Endothelial cell (in vitro differentiated cells): ENCODE data around the gene ADGB. TPM values are rescaled to one million over a fixed set of nuclear protein-coding genes. Genes with fewer than 3 reads are reported as not detected.

Experiments
- DNase-seq: peaks from one replicate; pipeline ENCODE4 v3.0.0; 2021; ENCODE audit warnings: low spot score
- H3K27ac Mint-ChIP-seq: one replicate; pipeline ENCODE4 v1.8.0; 2021; ENCODE audit warnings: mixed read lengths, inconsistent platforms; ENCODE audit not compliant: unreplicated experiment
- H3K27me3 Mint-ChIP-seq: one replicate; pipeline ENCODE4 v1.8.0; 2021; ENCODE audit warnings: mild to moderate bottlenecking, moderate library complexity, mixed read lengths, inconsistent platforms; ENCODE audit not compliant: unreplicated experiment
- H3K36me3 Mint-ChIP-seq: one replicate; pipeline ENCODE4 v1.8.0; 2021; ENCODE audit warnings: mild to moderate bottlenecking, low read depth, mixed read lengths, inconsistent platforms; ENCODE audit not compliant: unreplicated experiment
- H3K4me1 Mint-ChIP-seq: one replicate; pipeline ENCODE4 v1.8.0; 2021; ENCODE audit warnings: mild to moderate bottlenecking, mixed read lengths, inconsistent platforms; ENCODE audit not compliant: unreplicated experiment
- H3K4me3 Mint-ChIP-seq: one replicate; pipeline ENCODE4 v1.8.0; 2021; ENCODE audit warnings: mild to moderate bottlenecking, mixed read lengths, inconsistent platforms; ENCODE audit not compliant: unreplicated experiment
- H3K9me3 Mint-ChIP-seq: one replicate; pipeline ENCODE4 v1.8.0; 2021; ENCODE audit warnings: mixed read lengths, inconsistent platforms; ENCODE audit not compliant: unreplicated experiment
- total RNA-seq: library from RNA; stranded (reverse); fragmentation: NEBNext Ultra II Directional; extraction: Animal tissue kit (Norgen Biotek cat#: 25700); gene quantifications from one replicate; pipeline ENCODE4 v1.2.1, GENCODE V29; 2021; ENCODE audit not compliant: unreplicated experiment
- TF ChIP-seq, protein P1 (sequence below): fragments of 200-600 bp; sonication (generic); IDR thresholded peaks from one replicate; pipeline ENCODE4 v1.5.0; 2021; ENCODE audit warnings: antibody characterized with exemption; ENCODE audit not compliant: unreplicated experiment

ADGB gene
- total RNA-seq, 1 donor from 2014 or later: not detected

DNA sequence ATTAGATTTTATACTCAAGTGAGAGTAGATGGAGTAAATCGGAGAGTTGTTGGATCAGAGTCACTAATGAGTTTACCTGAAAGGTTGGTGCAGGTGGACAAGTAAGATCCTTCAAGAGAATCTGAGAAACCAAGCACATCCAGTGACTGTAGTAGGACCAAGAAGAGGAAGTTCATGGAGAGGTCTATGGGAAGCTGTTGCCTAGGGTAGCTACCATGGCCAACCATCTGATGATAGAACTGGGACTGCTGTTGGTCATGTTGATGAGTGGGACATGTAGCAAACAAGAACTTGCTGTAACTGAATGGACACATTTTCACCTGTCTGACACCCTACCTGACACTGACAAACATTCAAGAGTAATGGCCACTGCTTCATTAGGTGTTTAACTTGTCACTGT lies 11.3 kb upstream of the ADGB start:
- Mint-ChIP-seq H3K4me3 (no peak overlapping the region), H3K9me3 (no peaks in the 10 kb centered on the region), H3K27ac (no peak overlapping the region), H3K27me3 (no peaks in the 10 kb centered on the region), H3K4me1 (no peaks in the 10 kb centered on the region), H3K36me3 (no peaks in the 10 kb centered on the region)
- TF ChIP-seq, protein P1, sequence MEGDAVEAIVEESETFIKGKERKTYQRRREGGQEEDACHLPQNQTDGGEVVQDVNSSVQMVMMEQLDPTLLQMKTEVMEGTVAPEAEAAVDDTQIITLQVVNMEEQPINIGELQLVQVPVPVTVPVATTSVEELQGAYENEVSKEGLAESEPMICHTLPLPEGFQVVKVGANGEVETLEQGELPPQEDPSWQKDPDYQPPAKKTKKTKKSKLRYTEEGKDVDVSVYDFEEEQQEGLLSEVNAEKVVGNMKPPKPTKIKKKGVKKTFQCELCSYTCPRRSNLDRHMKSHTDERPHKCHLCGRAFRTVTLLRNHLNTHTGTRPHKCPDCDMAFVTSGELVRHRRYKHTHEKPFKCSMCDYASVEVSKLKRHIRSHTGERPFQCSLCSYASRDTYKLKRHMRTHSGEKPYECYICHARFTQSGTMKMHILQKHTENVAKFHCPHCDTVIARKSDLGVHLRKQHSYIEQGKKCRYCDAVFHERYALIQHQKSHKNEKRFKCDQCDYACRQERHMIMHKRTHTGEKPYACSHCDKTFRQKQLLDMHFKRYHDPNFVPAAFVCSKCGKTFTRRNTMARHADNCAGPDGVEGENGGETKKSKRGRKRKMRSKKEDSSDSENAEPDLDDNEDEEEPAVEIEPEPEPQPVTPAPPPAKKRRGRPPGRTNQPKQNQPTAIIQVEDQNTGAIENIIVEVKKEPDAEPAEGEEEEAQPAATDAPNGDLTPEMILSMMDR: no peak
- DNase-seq: no peak

DNA sequence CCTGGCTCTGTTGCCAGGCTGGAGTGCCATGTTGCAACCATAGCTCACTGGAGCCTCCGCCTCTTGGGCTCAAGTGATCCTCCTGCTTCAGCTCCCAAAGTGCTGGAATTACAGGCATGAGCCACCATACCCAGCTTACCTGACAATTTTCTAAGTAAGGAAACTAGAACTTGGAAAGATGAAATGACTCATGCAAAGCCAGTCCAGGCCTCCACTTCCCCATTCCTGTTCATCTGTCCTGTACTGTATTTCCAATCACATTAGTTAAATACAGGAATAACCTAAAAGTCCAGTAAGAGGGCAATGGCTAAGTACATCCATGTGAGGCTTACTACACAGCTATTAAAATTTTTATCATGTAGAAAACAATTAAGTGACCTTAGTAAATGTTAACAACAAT lies 8.3 kb upstream of the ADGB start:
- Mint-ChIP-seq H3K4me3 (no peak overlapping the region), H3K4me1 (no peaks in the 10 kb centered on the region), H3K36me3 (no peaks in the 10 kb centered on the region), H3K27me3 (no peaks in the 10 kb centered on the region), H3K27ac (no peak overlapping the region), H3K9me3 (no peaks in the 10 kb centered on the region)
- no peak for DNase-seq
- TF ChIP-seq, protein P1: no peak

DNA sequence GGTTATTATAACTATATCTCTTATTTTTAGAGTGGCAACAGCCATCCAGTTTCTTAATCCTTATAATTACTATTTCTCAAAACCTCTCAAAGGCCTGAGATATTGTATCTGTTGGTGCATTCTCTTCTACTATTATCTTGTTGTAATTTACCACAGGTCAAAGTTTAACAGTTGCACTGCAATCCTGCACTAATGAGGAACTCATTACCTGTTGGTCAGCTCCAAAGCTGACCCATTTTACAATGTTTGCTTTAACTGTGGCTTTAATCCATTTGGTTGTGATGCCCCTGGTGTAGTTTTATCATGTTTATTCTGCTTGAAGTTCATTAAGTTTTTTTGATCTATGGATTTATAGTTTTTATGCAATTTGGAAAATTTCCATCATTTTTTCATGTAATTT lies 6.3 kb upstream of the ADGB start:
- Mint-ChIP-seq H3K27me3 (no peaks in the 10 kb centered on the region), H3K36me3 (no peaks in the 10 kb centered on the region), H3K4me3 (no peak overlapping the region), H3K27ac (no peak overlapping the region), H3K9me3 (no peaks in the 10 kb centered on the region), H3K4me1 (no peaks in the 10 kb centered on the region)
- TF ChIP-seq, protein P1: no peak
- no peak for DNase-seq

DNA sequence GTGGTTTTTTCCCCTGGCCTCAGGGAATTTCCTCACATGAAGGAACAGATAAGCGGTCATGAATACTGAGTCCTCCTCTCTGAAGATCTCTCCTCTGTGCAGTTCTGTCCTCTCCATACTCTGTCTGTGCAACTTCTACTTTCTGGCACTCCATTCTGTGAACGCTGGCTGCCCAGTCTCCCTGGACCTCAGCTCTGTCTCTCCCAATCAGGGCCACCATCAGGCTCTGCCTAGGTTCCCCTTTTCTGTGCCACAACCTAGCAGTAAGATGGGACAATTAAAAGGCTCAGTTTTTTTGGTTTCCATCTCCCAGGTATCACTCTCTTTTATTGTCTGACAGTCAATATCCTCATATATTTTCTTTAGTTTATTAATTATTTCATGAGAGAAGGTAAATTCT lies 4.8 kb upstream of the ADGB start:
- no peak overlapping the region for H3K27ac Mint-ChIP-seq
- no peak for DNase-seq
- no peak overlapping the region for H3K4me3 Mint-ChIP-seq
- H3K27me3 Mint-ChIP-seq: peaks cover under 1% of the 10 kb centered on the region
- H3K9me3 Mint-ChIP-seq: no peaks in the 10 kb centered on the region
- TF ChIP-seq, protein P1: no peak
- no peaks in the 10 kb centered on the region for H3K36me3 Mint-ChIP-seq
- peaks cover 2% of the 10 kb centered on the region for H3K4me1 Mint-ChIP-seq

DNA sequence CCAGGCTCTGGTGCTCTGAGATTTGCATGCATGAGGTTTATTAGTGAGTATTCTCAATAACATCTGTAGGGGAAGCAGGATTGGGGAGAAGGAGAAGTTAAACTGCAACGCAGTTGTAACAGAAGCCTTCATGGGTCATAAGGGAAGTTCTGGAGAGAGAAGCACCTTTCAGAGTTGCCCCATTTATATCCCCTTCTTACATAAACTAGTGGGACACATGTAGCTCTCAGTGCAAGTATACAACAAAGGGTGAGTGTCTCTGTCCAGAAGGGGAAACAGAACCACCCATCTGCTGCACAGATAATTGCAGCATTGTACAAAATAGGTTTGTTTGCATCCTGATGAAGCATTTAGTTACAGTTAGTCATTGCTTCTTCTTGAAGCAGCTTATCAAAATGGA lies 4.3 kb upstream of the ADGB start:
- Mint-ChIP-seq H3K9me3 (no peaks in the 10 kb centered on the region), H3K27ac (no peak overlapping the region), H3K27me3 (peaks cover 3% of the 10 kb centered on the region), H3K36me3 (no peaks in the 10 kb centered on the region), H3K4me3 (no peak overlapping the region), H3K4me1 (peaks cover 4% of the 10 kb centered on the region)
- TF ChIP-seq, protein P1: no peak
- no peak for DNase-seq
